Neural cell (in vitro differentiated cells): ENCODE data around the gene MAMDC2. TPM values are rescaled to one million over a fixed set of nuclear protein-coding genes. Genes with fewer than 3 reads are reported as not detected.

ENCODE experiments used
- H2AFZ ChIP-seq: fragments of 200-600, 300-800 bp; sonication (generic), shearing (Covaris generic); 2 replicates; pipeline ENCODE4 v1.6.0; 2014; ENCODE audit warnings: low read depth, mild to moderate bottlenecking, antibody characterized with exemption, low read length, moderate library complexity
- H3F3A ChIP-seq: fragments of 200-600 bp; shearing (Covaris generic); 2 replicates; pipeline ENCODE4 v1.6.1; 2016; ENCODE audit warnings: mild to moderate bottlenecking, moderate library complexity, mixed read lengths, antibody characterized with exemption, low read length; ENCODE audit not compliant: insufficient read depth, poor library complexity, severe bottlenecking
- H3K27ac ChIP-seq: fragments of 200-600, 300-800 bp; sonication (generic), shearing (Covaris generic); 2 replicates; pipeline ENCODE4 v1.5.1; 2014; ENCODE audit warnings: mild to moderate bottlenecking, low read length, moderate library complexity
- H3K27me3 ChIP-seq: fragments of 300-800, 200-600 bp; sonication (generic), shearing (Covaris generic); 2 replicates; pipeline ENCODE4 v1.6.0; 2014; ENCODE audit warnings: mild to moderate bottlenecking, low read depth, low read length, moderate library complexity; ENCODE audit not compliant: insufficient read depth
- H3K36me3 ChIP-seq: fragments of 300-800, 200-600 bp; sonication (generic), shearing (Covaris generic); 2 replicates; pipeline ENCODE4 v1.5.1; 2014; ENCODE audit warnings: mild to moderate bottlenecking, antibody characterized with exemption, low read length, moderate library complexity; ENCODE audit not compliant: insufficient read depth
- H3K4me2 ChIP-seq: fragments of 300-800, 200-600 bp; sonication (generic), shearing (Covaris generic); 2 replicates; pipeline ENCODE4 v1.6.0; 2014; ENCODE audit warnings: mild to moderate bottlenecking, low read length
- H3K4me3 ChIP-seq: fragments of 300-800, 200-600 bp; sonication (generic), shearing (Covaris generic); 2 replicates; pipeline ENCODE4 v1.5.1; 2014; ENCODE audit warnings: mild to moderate bottlenecking, low read length, moderate library complexity
- H3K79me2 ChIP-seq: fragments of 200-600 bp; shearing (Covaris generic); replicated peaks from 2 replicates; pipeline ENCODE4 v1.6.0; 2014; ENCODE audit warnings: mild to moderate bottlenecking, low read length, moderate library complexity; ENCODE audit not compliant: insufficient read depth
- H3K9ac ChIP-seq: fragments of 300-800, 200-600 bp; sonication (generic), shearing (Covaris generic); 2 replicates; pipeline ENCODE4 v1.6.1; 2016; ENCODE audit warnings: mild to moderate bottlenecking, low read length, mixed read lengths
- H3K9me2 ChIP-seq: fragments of 200-600 bp; shearing (Covaris generic); 2 replicates; pipeline ENCODE4 v1.6.1; 2016; ENCODE audit warnings: mild to moderate bottlenecking, low read length, mixed read lengths; ENCODE audit not compliant: insufficient read depth
- H3K9me3 ChIP-seq: fragments of 200-600, 300-800 bp; sonication (generic), shearing (Covaris generic); 2 replicates; pipeline ENCODE4 v1.6.1; 2016; ENCODE audit warnings: mild to moderate bottlenecking, mixed run types, low read length, moderate library complexity, mixed read lengths
- H4K20me1 ChIP-seq: fragments of 200-600 bp; shearing (Covaris generic); 2 replicates; pipeline ENCODE4 v1.6.1; 2016; ENCODE audit warnings: mild to moderate bottlenecking, mixed run types; ENCODE audit not compliant: insufficient read depth
- CTCF ChIP-seq: fragments of 450-650 bp; IDR thresholded peaks from 2 replicates; pipeline ENCODE4 v1.5.1; 2014; ENCODE audit warnings: antibody characterized with exemption, mild to moderate bottlenecking, moderate library complexity; ENCODE audit not compliant: poor library complexity, severe bottlenecking
- EP300 ChIP-seq: fragments of 450-650 bp; conservative IDR thresholded peaks from 2 replicates; pipeline ENCODE4 v1.6.1; 2014; ENCODE audit warnings: antibody characterized with exemption, mild to moderate bottlenecking, moderate library complexity; ENCODE audit not compliant: poor library complexity, severe bottlenecking
- EZH2 ChIP-seq: fragments of 200-600, 300-800 bp; shearing (Covaris generic), sonication (generic); IDR thresholded peaks from 2 replicates; pipeline ENCODE4 v1.6.1; 2014; ENCODE audit warnings: antibody characterized with exemption, low read length, borderline replicate concordance, mild to moderate bottlenecking; ENCODE audit not compliant: insufficient read depth, poor library complexity, severe bottlenecking
- MXI1 ChIP-seq: fragments of 450-650 bp; conservative IDR thresholded peaks from 2 replicates; pipeline ENCODE4 v1.6.1; 2014; ENCODE audit warnings: antibody characterized with exemption, mild to moderate bottlenecking; ENCODE audit not compliant: poor library complexity, severe bottlenecking
- POLR2AphosphoS5 ChIP-seq: IDR thresholded peaks from 2 replicates; pipeline ENCODE4 v1.6.1; 2012
- RAD21 ChIP-seq: fragments of 450-650 bp; conservative IDR thresholded peaks from 2 replicates; pipeline ENCODE4 v1.6.1; 2014; ENCODE audit warnings: antibody characterized with exemption, mild to moderate bottlenecking, moderate library complexity
- SMC3 ChIP-seq: fragments of 450-650 bp; conservative IDR thresholded peaks from 2 replicates; pipeline ENCODE4 v1.6.1; 2014; ENCODE audit warnings: antibody characterized with exemption, mild to moderate bottlenecking, moderate library complexity; ENCODE audit not compliant: poor library complexity
- TAF1 ChIP-seq: IDR thresholded peaks from 2 replicates; pipeline ENCODE4 v1.6.1; 2012; ENCODE audit warnings: low read depth
- polyA plus RNA-seq: library from polyadenylated mRNA; depleted of rRNA; stranded (reverse); fragments of >200 nt; gene quantifications from 2 replicates; pipeline ENCODE4 v1.2.3, GENCODE V29; 2014
- TF ChIP-seq, protein P1 (sequence below): IDR thresholded peaks from 2 replicates; pipeline ENCODE4 v1.6.1; 2012; ENCODE audit warnings: borderline replicate concordance

The MAMDC2 gene
- polyA plus RNA-seq, 1 donor from 2014 or later, result 0.30 TPM

GRCh38 chr9:70097187-70097586 is 53.5 kb downstream of the MAMDC2 start:
- H4K20me1 ChIP-seq, result no peaks in the 10 kb centered on the region
- no peak for TF ChIP-seq TAF1
- no peak for TF ChIP-seq EZH2
- no peak for TF ChIP-seq RAD21
- no peak for TF ChIP-seq CTCF
- TF ChIP-seq POLR2AphosphoS5, result no peak
- no peak for TF ChIP-seq MXI1
- TF ChIP-seq, protein P1, sequence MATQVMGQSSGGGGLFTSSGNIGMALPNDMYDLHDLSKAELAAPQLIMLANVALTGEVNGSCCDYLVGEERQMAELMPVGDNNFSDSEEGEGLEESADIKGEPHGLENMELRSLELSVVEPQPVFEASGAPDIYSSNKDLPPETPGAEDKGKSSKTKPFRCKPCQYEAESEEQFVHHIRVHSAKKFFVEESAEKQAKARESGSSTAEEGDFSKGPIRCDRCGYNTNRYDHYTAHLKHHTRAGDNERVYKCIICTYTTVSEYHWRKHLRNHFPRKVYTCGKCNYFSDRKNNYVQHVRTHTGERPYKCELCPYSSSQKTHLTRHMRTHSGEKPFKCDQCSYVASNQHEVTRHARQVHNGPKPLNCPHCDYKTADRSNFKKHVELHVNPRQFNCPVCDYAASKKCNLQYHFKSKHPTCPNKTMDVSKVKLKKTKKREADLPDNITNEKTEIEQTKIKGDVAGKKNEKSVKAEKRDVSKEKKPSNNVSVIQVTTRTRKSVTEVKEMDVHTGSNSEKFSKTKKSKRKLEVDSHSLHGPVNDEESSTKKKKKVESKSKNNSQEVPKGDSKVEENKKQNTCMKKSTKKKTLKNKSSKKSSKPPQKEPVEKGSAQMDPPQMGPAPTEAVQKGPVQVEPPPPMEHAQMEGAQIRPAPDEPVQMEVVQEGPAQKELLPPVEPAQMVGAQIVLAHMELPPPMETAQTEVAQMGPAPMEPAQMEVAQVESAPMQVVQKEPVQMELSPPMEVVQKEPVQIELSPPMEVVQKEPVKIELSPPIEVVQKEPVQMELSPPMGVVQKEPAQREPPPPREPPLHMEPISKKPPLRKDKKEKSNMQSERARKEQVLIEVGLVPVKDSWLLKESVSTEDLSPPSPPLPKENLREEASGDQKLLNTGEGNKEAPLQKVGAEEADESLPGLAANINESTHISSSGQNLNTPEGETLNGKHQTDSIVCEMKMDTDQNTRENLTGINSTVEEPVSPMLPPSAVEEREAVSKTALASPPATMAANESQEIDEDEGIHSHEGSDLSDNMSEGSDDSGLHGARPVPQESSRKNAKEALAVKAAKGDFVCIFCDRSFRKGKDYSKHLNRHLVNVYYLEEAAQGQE, result no peak
- TF ChIP-seq EP300, result no peak
- TF ChIP-seq SMC3, result no peak

GRCh38 chr9:70100362-70100761 is 56.7 kb downstream of the MAMDC2 start:
- Histone ChIP-seq H3K36me3 (no peaks in the 10 kb centered on the region), H3K27ac (no peak overlapping the region)
- TF ChIP-seq RAD21 (no peak), EZH2 (no peak)

More at GRCh38 chr9:70097187-70097586, 53.5 kb downstream of the MAMDC2 start:
- no peaks in the 10 kb centered on the region for H3F3A ChIP-seq
- H3K27me3 ChIP-seq, result no peaks in the 10 kb centered on the region
- no peak overlapping the region for H3K9ac ChIP-seq
- H3K9me2 ChIP-seq, result no peaks in the 10 kb centered on the region
- no peak overlapping the region for H2AFZ ChIP-seq
- H3K9me3 ChIP-seq, result no peaks in the 10 kb centered on the region
- no peaks in the 10 kb centered on the region for H3K36me3 ChIP-seq
- H3K4me2 ChIP-seq, result no peak overlapping the region
- H3K79me2 ChIP-seq, result no peaks in the 10 kb centered on the region
- H3K27ac ChIP-seq, result no peak overlapping the region
- no peak overlapping the region for H3K4me3 ChIP-seq

DNA sequence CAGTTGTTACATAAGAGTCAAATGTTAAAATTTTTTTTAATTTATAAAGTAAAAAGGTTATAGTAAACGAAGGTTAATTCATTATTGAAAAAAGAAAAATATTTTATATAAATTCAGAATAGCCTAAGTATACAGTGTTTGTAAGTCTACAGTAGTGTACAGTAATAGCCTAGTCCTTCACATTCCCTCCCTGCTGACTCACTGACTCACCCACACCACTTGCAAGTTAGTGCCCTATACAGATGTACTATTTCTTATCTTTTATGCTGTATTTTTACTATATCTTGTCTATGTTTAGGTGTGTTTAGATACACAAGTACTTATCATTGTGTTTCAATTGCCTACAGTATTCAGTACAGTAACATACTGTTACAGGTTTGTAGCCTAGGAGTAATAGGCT is 57.6 kb downstream of the MAMDC2 start:
- Histone ChIP-seq H3K36me3 (no peaks in the 10 kb centered on the region), H3K9me3 (no peaks in the 10 kb centered on the region), H3F3A (no peaks in the 10 kb centered on the region), H3K9ac (no peak overlapping the region), H3K4me3 (no peak overlapping the region), H2AFZ (no peak overlapping the region), H3K79me2 (no peaks in the 10 kb centered on the region), H3K9me2 (no peaks in the 10 kb centered on the region), H4K20me1 (no peaks in the 10 kb centered on the region), H3K27ac (no peak overlapping the region), H3K4me2 (no peak overlapping the region), H3K27me3 (no peaks in the 10 kb centered on the region)
- TF ChIP-seq, protein P1, result no peak
- TF ChIP-seq POLR2AphosphoS5 (no peak), EP300 (no peak), TAF1 (no peak), EZH2 (no peak), MXI1 (no peak), RAD21 (no peak), CTCF (no peak)

More at GRCh38 chr9:70100362-70100761, 56.7 kb downstream of the MAMDC2 start:
- no peak overlapping the region for H3K4me3 ChIP-seq
- no peak overlapping the region for H3K4me2 ChIP-seq
- no peaks in the 10 kb centered on the region for H3K9me3 ChIP-seq
- no peaks in the 10 kb centered on the region for H3K9me2 ChIP-seq
- H3F3A ChIP-seq, result no peaks in the 10 kb centered on the region
- H4K20me1 ChIP-seq, result no peaks in the 10 kb centered on the region
- H3K9ac ChIP-seq, result no peak overlapping the region
- no peak overlapping the region for H2AFZ ChIP-seq
- H3K79me2 ChIP-seq, result no peaks in the 10 kb centered on the region
- H3K27me3 ChIP-seq, result no peaks in the 10 kb centered on the region
